ENCODE data around the gene SYCP1.

SYCP1 gene

GRCh38 chr1:114832057-114832456 is 22.6 kb upstream of the SYCP1 start:
- CTCF ChIA-PET: no interaction called here
- DNase-seq (ENCODE audit: low spot score): no peak
- POLR2A ChIA-PET (ENCODE audit: low non-redundant PET): no interaction called here

GRCh38 chr1:114833421-114833820 is 21.2 kb upstream of the SYCP1 start:
- ChIA-PET POLR2A (ENCODE audit: low non-redundant PET) (interaction anchor here (0.6 kb wide), 2 partner anchors 26 to 126 kb away, joined by 3 to 5 read pairs; no protein-coding TSS in a partner anchor), CTCF (no interaction called here)

More at GRCh38 chr1:114832057-114832456, 22.6 kb upstream of the SYCP1 start:
- H3K27ac ChIP-seq: no peak overlapping the region
- TF ChIP-seq CTCF (conservative IDR thresholded peaks at IDR 0.05; ENCODE audit: low read depth): no peak

DNA sequence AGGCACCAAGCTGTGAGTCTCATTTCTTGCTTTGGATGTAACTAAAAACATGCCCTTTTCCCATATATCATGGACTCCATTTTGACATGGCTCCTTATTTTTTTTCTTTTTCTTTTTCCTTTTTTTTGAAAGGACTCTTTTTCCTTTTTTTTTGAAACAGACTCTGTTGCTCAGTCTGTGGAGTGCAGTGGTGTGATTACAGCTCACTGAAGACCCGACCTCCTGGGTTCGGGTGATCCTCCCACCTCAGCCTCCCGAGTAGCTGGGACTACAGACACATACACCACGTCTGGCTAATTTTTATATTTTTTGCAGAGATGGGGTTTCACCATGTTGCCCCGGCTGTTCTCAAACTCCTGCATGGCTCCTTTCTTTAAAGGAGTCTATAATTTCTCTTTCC is 10.4 kb upstream of the SYCP1 start:
- POLR2A ChIA-PET (ENCODE audit: low non-redundant PET): no interaction called here
- no peak for DNase-seq (ENCODE audit: low spot score)
- H3K27ac ChIP-seq: no peak overlapping the region
- CTCF ChIA-PET: no interaction called here
- no peak for TF ChIP-seq CTCF (conservative IDR thresholded peaks at IDR 0.05; ENCODE audit: low read depth)

More at GRCh38 chr1:114833421-114833820, 21.2 kb upstream of the SYCP1 start:
- H3K27ac ChIP-seq: no peak overlapping the region
- DNase-seq (ENCODE audit: low spot score): no peak
- no peak for TF ChIP-seq CTCF (conservative IDR thresholded peaks at IDR 0.05; ENCODE audit: low read depth)

GRCh38 chr1:114853584-114853983 is 1.1 kb upstream of the SYCP1 start:
- TF ChIP-seq CTCF (conservative IDR thresholded peaks at IDR 0.05; ENCODE audit: low read depth): no peak
- CTCF ChIA-PET: no interaction called here
- POLR2A ChIA-PET (ENCODE audit: low non-redundant PET): no interaction called here
- H3K27ac ChIP-seq: no peak overlapping the region
- DNase-seq (ENCODE audit: low spot score): no peak

- H3K27ac ChIP-seq: no peak overlapping the region
- no peak for DNase-seq (ENCODE audit: low spot score)
- ChIA-PET CTCF (no interaction called here), POLR2A (ENCODE audit: low non-redundant PET) (no interaction called here)
- TF ChIP-seq CTCF (conservative IDR thresholded peaks at IDR 0.05; ENCODE audit: low read depth): no peak
Measured at GRCh38 chr1:114861384-114861783, 6.7 kb downstream of the SYCP1 start.

GRCh38 chr1:114892194-114892918 is 37.7 kb downstream of the SYCP1 start:
- ChIA-PET POLR2A (ENCODE audit: low non-redundant PET) (no interaction called here), CTCF (no interaction called here)
- no peak for DNase-seq (ENCODE audit: low spot score)
- H3K27ac ChIP-seq: no peak overlapping the region
- TF ChIP-seq CTCF (conservative IDR thresholded peaks at IDR 0.05; ENCODE audit: low read depth): no peak

All from RWPE1 (cell line).